Right atrium auricular region (tissue), 2 donors: ENCODE data around the gene SEC16B. TPM values are rescaled to one million over a fixed set of nuclear protein-coding genes. Genes with fewer than 3 reads are reported as not detected.

Experiments
- DNase-seq: peaks from one replicate; pipeline ENCODE4 v3.0.0-alpha.2; 2019; ENCODE audit warnings: low spot score
- H3K27ac ChIP-seq, 2 donors: fragments of 200-600 bp; sonication (generic); 1 replicate in 1 of 2; 2 replicates in 1 of 2; pipeline ENCODE4 v1.5.1; 2016 to 2019
- H3K27me3 ChIP-seq, 2 donors: fragments of 200-600 bp; sonication (generic); one replicate each; pipeline versions ENCODE4 v1.5.1 to v1.6.0; 2017 to 2019
- H3K36me3 ChIP-seq: fragments of 200-600 bp; sonication (generic); one replicate; pipeline ENCODE4 v1.5.1; 2016
- H3K4me1 ChIP-seq, 2 donors: fragments of 200-600 bp; sonication (generic); one replicate each; pipeline versions ENCODE4 v1.5.1 to v1.6.0; 2017 to 2019
- H3K4me3 ChIP-seq, 2 donors: fragments of 200-600 bp; sonication (generic); 1 replicate in 1 of 2; 2 replicates in 1 of 2; pipeline ENCODE4 v1.5.1; 2017 to 2019; ENCODE audit warnings: mild to moderate bottlenecking in 1 of 2, moderate library complexity in 1 of 2
- H3K9me3 ChIP-seq, 2 donors: fragments of 200-600 bp; sonication (generic); one replicate each; pipeline ENCODE4 v1.5.1; 2019
- CTCF ChIP-seq, 2 donors: fragments of 200-600 bp; sonication (generic); IDR thresholded peaks; one replicate each; pipeline ENCODE4 v1.5.1; 2019; ENCODE audit warnings: antibody characterized with exemption in 2 of 2
- total RNA-seq, 2 donors: library from RNA; depleted of rRNA; stranded (reverse); fragments of >200 nt; gene quantifications; one replicate each; pipeline ENCODE4 v1.1.0, GENCODE V29; 2016

Gene SEC16B
- total RNA-seq, 2 donors from 2014 or later, result 1.9 to 5.8 TPM

GRCh38 chr1:177933881-177934280, 36.0 kb downstream of the SEC16B start:
- Histone ChIP-seq H3K9me3 (no peaks in the 10 kb centered on the region), H3K4me3 (no peak overlapping the region), H3K4me1 (peaks cover 0 to 16% of the 10 kb centered on the region in 2 donors), H3K36me3 (peaks cover 44% of the 10 kb centered on the region), H3K27me3 (no peaks in the 10 kb centered on the region), H3K27ac (no peak overlapping the region)
- DNase-seq, result no peak
- TF ChIP-seq CTCF (IDR thresholded peaks at IDR 0.05), result no peak

DNA sequence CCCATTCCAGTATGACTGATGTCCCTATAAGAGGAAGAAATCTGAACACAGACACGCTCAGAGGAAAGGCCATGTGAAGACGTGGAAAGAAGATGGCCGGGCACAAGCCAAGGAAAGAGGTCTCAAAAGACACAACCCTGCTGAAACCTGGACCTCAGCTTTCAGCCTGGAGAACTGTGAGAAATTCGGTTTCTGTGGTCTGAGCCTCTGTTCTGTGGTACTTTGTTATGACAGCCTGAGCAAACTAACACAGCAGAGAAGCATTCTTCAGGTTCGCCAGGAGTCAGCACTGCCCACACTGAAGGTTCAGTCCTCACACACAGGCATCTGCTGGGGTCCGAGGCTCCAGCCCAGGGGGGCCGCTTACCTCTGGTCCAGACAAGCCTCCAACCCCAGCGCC, 37.7 kb downstream of the SEC16B start:
- TF ChIP-seq CTCF (IDR thresholded peaks at IDR 0.05), result no peak
- DNase-seq, result no peak
- Histone ChIP-seq H3K36me3 (peaks cover 29% of the 10 kb centered on the region), H3K27ac (no peak overlapping the region), H3K4me1 (peaks cover 0 to 16% of the 10 kb centered on the region in 2 donors), H3K27me3 (no peaks in the 10 kb centered on the region), H3K4me3 (no peak overlapping the region), H3K9me3 (no peaks in the 10 kb centered on the region)

DNA sequence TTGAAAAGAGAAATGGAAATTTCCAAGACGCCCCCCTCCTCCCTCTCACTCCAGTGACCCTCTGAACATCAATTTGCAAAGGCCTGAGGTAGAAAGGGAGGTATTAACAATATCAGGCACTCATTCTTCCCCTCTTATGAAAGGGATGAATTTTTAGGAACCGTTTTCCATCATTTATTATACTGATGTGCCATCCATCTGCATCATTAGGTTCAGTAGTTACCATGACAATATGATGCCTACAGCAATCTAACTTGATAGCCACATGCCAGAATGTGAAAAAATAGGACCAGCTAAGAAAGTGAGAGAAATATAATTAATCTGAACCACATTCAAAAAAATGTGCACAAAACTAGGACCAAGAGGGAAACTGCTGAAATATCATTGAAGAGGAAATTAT, 40.9 kb downstream of the SEC16B start:
- no peak for DNase-seq
- TF ChIP-seq CTCF (IDR thresholded peaks at IDR 0.05), result no peak
- no peak overlapping the region for H3K27ac ChIP-seq
- H3K4me3 ChIP-seq, result no peak overlapping the region
- no peaks in the 10 kb centered on the region for H3K9me3 ChIP-seq
- no peaks in the 10 kb centered on the region for H3K27me3 ChIP-seq
- peaks cover 0 to 1% of the 10 kb centered on the region in 2 donors for H3K4me1 ChIP-seq
- peaks cover 20% of the 10 kb centered on the region for H3K36me3 ChIP-seq

DNA sequence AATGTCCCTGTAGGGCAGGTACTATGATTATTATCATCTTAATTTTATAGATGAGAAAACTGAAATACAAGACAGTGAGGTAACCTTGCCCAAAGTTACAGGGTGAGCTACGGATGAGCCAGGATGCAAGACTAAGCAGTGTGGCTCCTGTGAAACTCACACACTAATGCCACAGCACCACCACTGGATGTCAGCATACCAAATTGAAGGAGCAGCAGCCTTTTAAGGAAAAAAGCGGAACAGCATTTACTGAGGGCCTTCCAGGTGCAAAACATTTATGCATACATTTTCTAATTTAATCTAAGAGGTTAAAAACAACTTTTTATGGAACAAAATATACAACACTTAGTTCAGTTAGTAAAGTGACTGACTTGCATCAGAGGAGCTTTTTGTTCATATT, 41.7 kb downstream of the SEC16B start:
- Histone ChIP-seq H3K9me3 (no peaks in the 10 kb centered on the region), H3K27ac (no peak overlapping the region), H3K27me3 (no peaks in the 10 kb centered on the region), H3K36me3 (peaks cover 20% of the 10 kb centered on the region), H3K4me3 (no peak overlapping the region), H3K4me1 (no peaks in the 10 kb centered on the region)
- no peak for DNase-seq
- TF ChIP-seq CTCF (IDR thresholded peaks at IDR 0.05), result no peak

DNA sequence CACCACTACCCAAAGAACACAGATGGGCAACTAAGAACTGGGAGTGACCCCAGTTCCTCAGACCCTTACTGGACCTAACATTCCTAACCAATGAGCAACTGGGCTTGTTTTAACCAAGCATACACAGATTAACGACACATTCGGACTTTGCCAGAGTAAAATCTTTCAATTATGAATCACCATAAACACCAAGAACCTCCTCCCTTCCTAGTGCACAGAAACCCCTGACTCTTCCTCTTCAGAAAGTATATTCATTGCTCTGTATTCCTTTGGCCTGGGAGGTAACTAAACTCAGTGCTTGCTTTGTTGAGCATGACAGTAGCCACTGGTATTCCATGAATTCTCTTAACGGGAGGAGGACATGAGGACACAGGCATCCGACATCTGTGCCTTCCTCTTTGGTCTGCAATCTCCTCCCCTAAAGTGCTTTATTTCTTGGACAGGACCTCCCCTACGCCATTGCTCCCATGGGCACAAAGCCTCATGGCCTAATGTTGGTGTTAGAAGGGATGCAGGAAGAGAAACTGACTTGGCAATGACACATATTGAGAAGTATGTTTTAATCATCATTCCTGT, 42.7 kb downstream of the SEC16B start:
- DNase-seq, result no peak

More for the DNA sequence above, 42.7 kb downstream of the SEC16B start:
- H3K36me3 ChIP-seq, result peaks cover 11% of the 10 kb centered on the region
- no peaks in the 10 kb centered on the region for H3K27me3 ChIP-seq
- no peak overlapping the region for H3K4me3 ChIP-seq
- no peaks in the 10 kb centered on the region for H3K9me3 ChIP-seq
- H3K27ac ChIP-seq, result no peak overlapping the region
- TF ChIP-seq CTCF (IDR thresholded peaks at IDR 0.05), result no peak
- no peaks in the 10 kb centered on the region for H3K4me1 ChIP-seq
